ENCODE data around the gene NEK6.

GRCh38 chr9:124251605-124252378, 6.0 kb upstream of the NEK6 start:
- TF ChIP-seq USF1 (IDR thresholded peaks at IDR 0.05) (0 out of 2 replicates have a peak, but pooled peaks have one; percentile 5), EP300 (IDR thresholded peaks at IDR 0.05; ENCODE audit: borderline replicate concordance) (peak; percentile 86), YY1 (IDR thresholded peaks at IDR 0.05; ENCODE audit: low read depth) (peak; percentile 70; the same call in 1 of the 2 replicates), CREB1 (IDR thresholded peaks at IDR 0.05; ENCODE audit: low read depth) (no peak), EGR1 (IDR thresholded peaks at IDR 0.05) (no peak), CEBPB (IDR thresholded peaks at IDR 0.05) (no peak)

All from Ishikawa (cell line).